T-cell (primary cell): ENCODE results near the gene AFF4. TPM values are rescaled to one million over a fixed set of nuclear protein-coding genes. Genes with fewer than 3 reads are reported as not detected.
"Not testable (repeated sequence)": the region's sequence is repeated elsewhere in the genome, so short reads cannot be mapped to it uniquely, and the experiment has no call there.

ENCODE experiments used
- ATAC-seq, 4 experiments: fragments of 200-7000 bp in 3 of 4; fragments of 150-1000 bp in 1 of 4; cut with Tn5 transposase; replicated peaks in 1 of 4; 1 replicate in 3 of 4; 2 replicates in 1 of 4; pipeline ENCODE4 v1.10.0; 2021; ENCODE audit warnings: moderate library complexity in 3 of 4, mild to moderate bottlenecking in 2 of 4, moderate number of reproducible peaks in 1 of 4
- CTCF ChIA-PET, 2 donors: fragments of 300-600 bp; sonication (Branson Sonifier 250); formaldehyde crosslinking; loops; one replicate each; lab custom pipeline; 2022; ENCODE audit warnings: antibody characterized with exemption in 2 of 2; lab: Charles Lee
- POLR2A ChIA-PET, 2 donors: fragments of 300-600 bp; sonication (Branson Sonifier 250); formaldehyde crosslinking; loops; one replicate each; lab custom pipeline; 2022; ENCODE audit warnings: antibody characterized with exemption in 2 of 2; lab: Charles Lee
- DNase-seq, 35 experiments: peaks; one replicate each; pipeline versions ENCODE4 v3.0.0 to v3.0.0-alpha.2; 2013 to 2023
- H3K27ac ChIP-seq: one replicate; pipeline ENCODE4 v1.5.1; 2013; ENCODE audit warnings: low read length
- H3K27me3 ChIP-seq, 2 experiments: replicated peaks in 1 of 2; 1 replicate in 1 of 2; 2 replicates in 1 of 2; pipeline versions ENCODE4 v1.6.1 to v1.7.0; 2013; ENCODE audit warnings: low read length in 1 of 2, mixed read lengths in 1 of 2; ENCODE audit not compliant: control insufficient read depth in 2 of 2, insufficient read depth in 2 of 2; ENCODE audit errors: extremely low read depth in 1 of 2
- H3K36me3 ChIP-seq, 2 donors: 1 replicate in 1 of 2; 2 replicates in 1 of 2; pipeline versions ENCODE4 v1.6.1 to v1.7.0; 2013; ENCODE audit warnings: low read length in 1 of 2; ENCODE audit not compliant: control insufficient read depth in 2 of 2, insufficient read depth in 1 of 2; ENCODE audit errors: extremely low read depth in 1 of 2
- H3K4me1 ChIP-seq, 2 experiments: 1 replicate in 1 of 2; 2 replicates in 1 of 2; pipeline versions ENCODE4 v1.6.1 to v1.7.0; 2013; ENCODE audit warnings: low read length in 2 of 2, mixed read lengths in 1 of 2; ENCODE audit not compliant: insufficient read depth in 2 of 2, control insufficient read depth in 1 of 2; ENCODE audit errors: extremely low read depth in 1 of 2
- H3K4me3 ChIP-seq, 2 donors: 1 replicate in 1 of 2; 2 replicates in 1 of 2; pipeline versions ENCODE4 v1.5.1 to v1.7.0; 2013; ENCODE audit warnings: mild to moderate bottlenecking in 2 of 2, low read length in 1 of 2, moderate library complexity in 1 of 2; ENCODE audit not compliant: control insufficient read depth in 1 of 2; ENCODE audit errors: extremely low read depth in 1 of 2
- H3K9me3 ChIP-seq: 2 replicates; pipeline ENCODE4 v1.7.0; 2013
- H3K27ac Mint-ChIP-seq, 2 donors: one replicate each; pipeline ENCODE4 v1.8.0; 2020 to 2021; ENCODE audit warnings: mild to moderate bottlenecking in 2 of 2, mixed read lengths in 2 of 2
- H3K27me3 Mint-ChIP-seq, 2 donors: one replicate each; pipeline ENCODE4 v1.8.0; 2021 to 2022; ENCODE audit warnings: mixed read lengths in 2 of 2
- H3K36me3 Mint-ChIP-seq: one replicate; pipeline ENCODE4 v1.8.0; 2021; ENCODE audit warnings: mixed read lengths
- H3K4me1 Mint-ChIP-seq, 3 donors: one replicate each; pipeline ENCODE4 v1.8.0; 2020 to 2022; ENCODE audit warnings: mixed read lengths in 3 of 3, mild to moderate bottlenecking in 1 of 3
- H3K4me3 Mint-ChIP-seq, 3 donors: one replicate each; pipeline ENCODE4 v1.8.0; 2020 to 2022; ENCODE audit warnings: mild to moderate bottlenecking in 3 of 3, mixed read lengths in 3 of 3, moderate library complexity in 3 of 3
- H3K9me3 Mint-ChIP-seq, 3 donors: one replicate each; pipeline ENCODE4 v1.8.0; 2020 to 2022; ENCODE audit warnings: mixed read lengths in 3 of 3
- WGBS: methylation state at CpG from one replicate; pipeline ENCODE4 v1.1.5; 2013; ENCODE audit warnings: missing lambda C conversion rate; ENCODE audit not compliant: insufficient coverage; 5-methylcytosine and 5-hydroxymethylcytosine counted together
- total RNA-seq, 35 experiments: library from RNA in 6 of 35; stranded (reverse) in 6 of 35; fragments of 120-200 nt in 1 of 35; gene quantifications; one replicate each; pipeline versions ENCODE4 v1.2.1 to v1.2.4 and lab custom pipeline; 2013 to 2026

Gene AFF4
- total RNA-seq, 5 donors from 2014 or later (not counting 1 experiment from before 2014, with no cell fraction given) = 44.2 to 74.1 (median 53.0) TPM

DNA sequence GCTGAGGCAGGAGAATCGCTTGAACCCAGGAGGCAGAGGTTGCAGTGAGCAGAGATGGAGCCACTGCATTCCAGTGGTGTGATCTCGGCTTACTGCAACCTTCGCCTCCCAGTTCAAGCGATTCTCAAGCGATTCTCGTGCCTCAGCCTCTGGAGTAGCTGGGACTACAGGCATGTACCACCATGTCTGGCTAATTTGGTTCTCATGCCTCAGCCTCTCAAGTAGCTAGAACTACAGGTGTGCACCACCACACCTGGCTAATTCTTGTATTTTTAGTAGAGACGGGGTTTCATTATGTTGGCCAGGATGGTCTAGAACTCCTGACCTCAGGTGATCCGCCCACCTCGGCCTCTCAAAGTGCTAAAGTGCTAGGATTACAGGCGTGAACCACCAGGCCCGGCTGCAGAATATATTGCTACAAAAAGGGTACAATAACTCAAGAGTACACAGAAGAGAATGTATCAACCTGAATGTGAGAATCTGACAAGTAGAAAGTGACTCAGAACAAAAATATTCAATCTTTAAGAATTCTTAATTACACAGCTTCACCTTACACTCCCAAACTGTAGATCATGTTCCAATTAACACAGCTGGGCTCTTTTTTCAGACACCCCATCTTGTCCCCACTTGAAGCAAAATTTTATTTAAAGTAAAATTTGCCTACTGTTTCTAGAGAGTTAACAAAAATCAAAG lies 2.2 kb downstream of the AFF4 start:
- 95% methylated on average over 5 of the region's 11 CpGs for WGBS
- not testable (repeated sequence) for H3K9me3 Mint-ChIP-seq, H3K27me3 ChIP-seq, H3K27me3 Mint-ChIP-seq, ATAC-seq, H3K27ac ChIP-seq, DNase-seq, H3K9me3 ChIP-seq, H3K36me3 ChIP-seq, H3K4me3 ChIP-seq, H3K36me3 Mint-ChIP-seq
- Mint-ChIP-seq H3K27ac (peak overlapping the region in 1 of 2 donors; percentile 96), H3K4me3 (peak overlapping the region; percentile 91 to 96 (median 93)), H3K4me1 (peaks cover 48 to 51% (median 50%) of the 10 kb centered on the region in 3 donors)
- POLR2A ChIA-PET = interaction anchor here in 1 of 2 donors (0.8 kb wide), 1 partner anchor 11 kb away, joined by 3 read pairs; no protein-coding TSS in a partner anchor
- H3K4me1 ChIP-seq = peaks cover 12 to 27% of the 10 kb centered on the region in 2 experiments
- CTCF ChIA-PET = interaction anchor here in 1 of 2 donors (0.6 kb wide), 1 partner anchor 1015 kb away, joined by 3 read pairs; no protein-coding TSS in a partner anchor

DNA sequence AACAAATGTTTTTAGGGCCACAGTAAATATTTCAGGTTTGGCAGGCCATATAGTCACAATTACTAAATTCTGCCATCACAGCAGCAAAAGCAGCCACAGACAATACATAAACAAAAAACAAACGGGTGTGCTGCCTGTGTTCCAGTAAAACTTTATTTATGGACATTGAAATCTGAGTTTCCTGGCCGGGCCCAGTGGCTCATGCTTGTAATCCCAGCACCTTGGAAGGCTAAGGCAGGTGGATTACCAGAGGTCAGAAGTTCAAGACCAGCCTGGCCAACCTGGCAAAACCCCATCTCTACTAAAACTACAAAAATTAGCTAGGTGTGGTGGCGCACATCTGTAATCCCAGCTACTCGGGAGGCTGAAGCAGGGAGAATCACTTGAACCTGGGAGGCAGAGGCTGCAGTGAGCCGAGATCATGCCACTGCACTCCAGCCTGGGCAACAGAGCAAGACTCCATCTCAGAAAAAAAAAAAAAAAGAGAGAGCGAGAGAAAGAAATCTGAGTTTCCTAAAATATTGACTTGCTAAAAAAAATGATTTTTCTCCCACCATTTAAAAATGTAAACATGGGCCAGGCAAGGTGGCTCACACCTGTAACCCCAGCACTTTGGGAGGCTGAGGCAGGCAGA lies 7.2 kb downstream of the AFF4 start:
- H3K9me3 Mint-ChIP-seq, DNase-seq, H3K27ac ChIP-seq, ATAC-seq, H3K27ac Mint-ChIP-seq, H3K27me3 Mint-ChIP-seq, H3K27me3 ChIP-seq, H3K9me3 ChIP-seq, CTCF ChIA-PET, H3K4me3 ChIP-seq: not testable (repeated sequence)
- Histone ChIP-seq H3K4me1 (peaks cover 6 to 34% of the 10 kb centered on the region in 2 experiments), H3K36me3 (peaks cover 3 to 16% of the 10 kb centered on the region in 2 donors)
- H3K4me1 Mint-ChIP-seq = peaks cover 67 to 72% (median 70%) of the 10 kb centered on the region in 3 donors
- POLR2A ChIA-PET = interaction anchor here in 1 of 2 donors (0.6 kb wide), 1 partner anchor 79 kb away, joined by 4 read pairs; no protein-coding TSS in a partner anchor
- H3K4me3 Mint-ChIP-seq = peak overlapping the region in 1 of 3 donors; percentile 30
- WGBS = 100% methylated on average over 2 of the region's 6 CpGs
- peaks cover 25% of the 10 kb centered on the region for H3K36me3 Mint-ChIP-seq

DNA sequence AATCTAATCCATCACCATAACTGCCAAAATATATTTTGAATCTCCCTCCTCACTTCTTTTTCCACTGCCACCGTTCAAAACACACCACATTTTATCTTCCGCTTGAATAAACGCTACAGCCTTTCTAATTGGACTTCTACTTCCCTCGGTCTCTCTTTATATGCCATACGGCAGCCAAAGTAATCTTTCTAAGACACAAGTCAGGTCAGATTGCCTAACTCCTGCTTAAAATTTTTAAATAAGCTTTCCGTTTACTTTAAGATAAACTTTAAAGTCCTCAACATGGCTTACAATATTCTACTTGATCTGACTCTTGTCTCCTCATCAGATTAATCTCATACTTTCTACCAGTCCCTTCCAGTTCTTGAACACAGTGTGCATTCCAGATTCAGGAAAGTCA lies 9.7 kb downstream of the AFF4 start:
- H3K27ac ChIP-seq = no peak overlapping the region
- Mint-ChIP-seq H3K36me3 (peaks cover 33% of the 10 kb centered on the region), H3K9me3 (no peaks in the 10 kb centered on the region), H3K27ac (peak overlapping the region in 1 of 2 donors; percentile 3), H3K4me3 (no peak overlapping the region), H3K27me3 (no peaks in the 10 kb centered on the region), H3K4me1 (peaks cover 55 to 59% (median 57%) of the 10 kb centered on the region in 3 donors)
- CTCF ChIA-PET = interaction anchor here in 1 of 2 donors (0.6 kb wide), 1 partner anchor 9 kb away, joined by 3 read pairs; no protein-coding TSS in a partner anchor
- no peak for DNase-seq
- H3K4me3 ChIP-seq = no peak overlapping the region
- no peaks in the 10 kb centered on the region for H3K9me3 ChIP-seq
- peaks cover 4 to 27% of the 10 kb centered on the region in 2 experiments for H3K4me1 ChIP-seq
- POLR2A ChIA-PET = interaction anchor here in 1 of 2 donors (0.6 kb wide), 1 partner anchor 93 kb away, joined by 4 read pairs; no protein-coding TSS in a partner anchor
- WGBS = 86% methylated on average over 5 of the region's 6 CpGs
- H3K36me3 ChIP-seq = peaks cover 3 to 16% of the 10 kb centered on the region in 2 donors
- H3K27me3 ChIP-seq = no peaks in the 10 kb centered on the region
- ATAC-seq = no peak

DNA sequence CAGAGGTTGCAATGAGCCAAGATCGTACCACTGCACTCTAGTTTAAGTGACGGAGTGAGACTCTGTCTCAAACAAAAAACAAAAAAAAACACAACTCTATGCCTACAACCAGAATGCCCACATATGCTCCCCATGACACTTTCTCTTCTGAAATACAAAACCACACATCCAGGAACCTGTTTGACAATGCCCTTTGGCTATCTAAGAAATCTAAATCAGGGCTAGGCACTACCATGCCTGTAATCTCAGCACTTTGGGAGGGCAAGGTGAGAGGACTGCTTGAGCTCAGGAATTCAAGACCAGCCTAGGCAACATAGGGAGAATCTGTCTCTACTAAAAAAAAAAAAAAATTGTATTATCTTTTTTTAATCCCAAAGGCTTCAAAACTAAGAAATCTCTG lies 10.6 kb downstream of the AFF4 start:
- 100% methylated on average over 1 of the region's 2 CpGs for WGBS
- H3K27me3 ChIP-seq = no peaks in the 10 kb centered on the region
- H3K27ac Mint-ChIP-seq = no peak overlapping the region
- H3K4me3 ChIP-seq = no peak overlapping the region
- peaks cover 30% of the 10 kb centered on the region for H3K36me3 Mint-ChIP-seq
- H3K27ac ChIP-seq = no peak overlapping the region
- no peaks in the 10 kb centered on the region for H3K9me3 Mint-ChIP-seq
- ATAC-seq (no peak), DNase-seq (no peak)
- peaks cover 2 to 25% of the 10 kb centered on the region in 2 experiments for H3K4me1 ChIP-seq
- no peaks in the 10 kb centered on the region for H3K27me3 Mint-ChIP-seq
- ChIA-PET POLR2A (interaction anchor here in 1 of 2 donors (0.5 kb wide), 1 partner anchor 1903 kb away, joined by 5 read pairs; no protein-coding TSS in a partner anchor), CTCF (interaction anchor here in 1 of 2 donors (0.7 kb wide), 1 partner anchor 1400 kb away, joined by 3 read pairs; no protein-coding TSS in a partner anchor)
- no peaks in the 10 kb centered on the region for H3K9me3 ChIP-seq
- peaks cover 3 to 16% of the 10 kb centered on the region in 2 donors for H3K36me3 ChIP-seq
- H3K4me1 Mint-ChIP-seq = peaks cover 55 to 60% (median 58%) of the 10 kb centered on the region in 3 donors
- no peak overlapping the region for H3K4me3 Mint-ChIP-seq

DNA sequence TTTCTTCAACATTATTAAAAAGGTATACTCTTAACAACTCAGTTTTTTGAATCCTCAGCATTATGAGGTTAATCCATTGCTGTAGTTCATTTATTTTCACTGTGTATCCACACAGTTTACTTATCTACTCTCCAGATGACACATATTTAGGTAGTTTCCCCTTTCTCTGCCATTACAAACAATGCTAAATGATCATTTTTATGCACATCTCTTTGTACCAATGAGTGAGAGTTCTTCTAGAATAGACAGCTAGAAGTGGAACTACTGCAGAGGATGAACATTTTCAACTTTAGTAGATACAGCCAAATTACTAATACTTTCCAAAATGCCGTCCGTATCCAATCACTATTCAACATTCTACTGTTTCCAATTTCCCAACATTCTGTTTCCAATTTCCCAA lies 11.5 kb downstream of the AFF4 start:
- Histone ChIP-seq H3K4me3 (no peak overlapping the region), H3K27me3 (no peaks in the 10 kb centered on the region), H3K27ac (no peak overlapping the region), H3K9me3 (no peaks in the 10 kb centered on the region), H3K4me1 (peaks cover 2 to 25% of the 10 kb centered on the region in 2 experiments), H3K36me3 (peaks cover 3 to 16% of the 10 kb centered on the region in 2 donors)
- Mint-ChIP-seq H3K4me3 (no peak overlapping the region), H3K4me1 (peaks cover 58 to 64% (median 61%) of the 10 kb centered on the region in 3 donors), H3K27me3 (no peaks in the 10 kb centered on the region), H3K27ac (no peak overlapping the region), H3K36me3 (peaks cover 33% of the 10 kb centered on the region), H3K9me3 (no peaks in the 10 kb centered on the region)
- ATAC-seq = no peak
- 94% methylated on average over 2 of the region's 2 CpGs for WGBS
- no peak for DNase-seq
- ChIA-PET CTCF (no interaction called here), POLR2A (no interaction called here)

DNA sequence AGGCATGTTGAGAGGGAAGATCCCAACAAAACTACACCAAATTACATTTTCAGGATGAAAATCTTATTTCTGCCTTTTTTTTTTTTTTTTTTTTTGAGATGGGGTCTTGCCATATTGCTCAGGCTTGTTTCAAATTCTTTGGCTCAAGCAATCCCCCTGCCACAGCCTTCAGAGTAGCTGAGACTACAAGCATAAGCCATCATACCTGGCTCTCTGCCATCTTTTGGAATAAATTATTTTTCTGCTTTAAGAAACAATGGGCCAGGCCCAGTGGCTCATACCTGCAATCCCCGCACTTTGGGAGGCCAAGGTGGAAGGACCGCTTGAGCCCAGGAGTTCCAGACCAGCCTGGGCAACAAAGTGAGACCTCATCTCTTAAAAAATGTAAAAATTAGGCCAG lies 14.3 kb downstream of the AFF4 start:
- ChIA-PET POLR2A (interaction anchor here in 1 of 2 donors (0.6 kb wide), 1 partner anchor 845 kb away, joined by 3 read pairs; no protein-coding TSS in a partner anchor), CTCF (no interaction called here)
- H3K36me3 Mint-ChIP-seq = peaks cover 30% of the 10 kb centered on the region
- Histone ChIP-seq H3K4me3 (no peak overlapping the region), H3K27me3 (no peaks in the 10 kb centered on the region), H3K27ac (no peak overlapping the region), H3K9me3 (no peaks in the 10 kb centered on the region), H3K4me1 (peaks cover 2 to 20% of the 10 kb centered on the region in 2 experiments), H3K36me3 (peaks cover 0 to 7% of the 10 kb centered on the region in 2 donors)
- ATAC-seq (no peak), DNase-seq (no peak)
- H3K27ac Mint-ChIP-seq = no peak overlapping the region
- no peaks in the 10 kb centered on the region for H3K9me3 Mint-ChIP-seq
- H3K4me1 Mint-ChIP-seq = peaks cover 60 to 67% (median 66%) of the 10 kb centered on the region in 3 donors
- WGBS = 100% methylated on average over 2 of the region's 2 CpGs
- H3K27me3 Mint-ChIP-seq = no peaks in the 10 kb centered on the region
- H3K4me3 Mint-ChIP-seq = no peak overlapping the region
